GM21360 (cell line): ENCODE results near the gene SPATA31A6.
"Not testable (repeated sequence)": the region's sequence is repeated elsewhere in the genome, so short reads cannot be mapped to it uniquely, and the experiment has no call there.

Experiments
- ATAC-seq: cut with Tn5 transposase; IDR thresholded peaks from one replicate; pipeline ENCODE4 v1.9.1; 2021; ENCODE audit warnings: mild to moderate bottlenecking, moderate library complexity; ENCODE audit not compliant: unreplicated experiment

Gene SPATA31A6

DNA sequence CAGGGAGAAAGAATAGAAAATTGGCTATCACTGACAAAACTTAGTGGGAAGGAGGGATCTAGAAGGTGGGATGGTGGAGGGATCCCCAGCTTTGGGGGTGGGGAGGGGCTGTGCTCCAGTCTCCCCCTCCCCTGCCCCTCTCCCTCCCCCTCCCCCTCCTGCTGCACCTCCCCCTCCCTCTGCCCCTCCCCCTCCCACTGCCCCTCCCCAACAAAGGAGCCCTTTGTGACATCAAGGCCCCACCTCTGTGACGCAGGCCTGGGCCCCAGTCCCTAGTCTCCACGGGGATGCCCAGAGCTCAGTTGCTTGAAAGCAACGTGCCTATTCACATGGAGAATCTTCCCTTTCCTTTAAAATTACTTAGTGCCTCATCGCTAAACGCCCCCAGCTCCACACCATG lies at the start of gene SPATA31A6:
SPATA31A6 (plus strand) TSS at position 301 of the 400 bp plus-strand sequence; CDS start at position 330, 29 bp downstream.
- not testable (repeated sequence) for ATAC-seq

DNA sequence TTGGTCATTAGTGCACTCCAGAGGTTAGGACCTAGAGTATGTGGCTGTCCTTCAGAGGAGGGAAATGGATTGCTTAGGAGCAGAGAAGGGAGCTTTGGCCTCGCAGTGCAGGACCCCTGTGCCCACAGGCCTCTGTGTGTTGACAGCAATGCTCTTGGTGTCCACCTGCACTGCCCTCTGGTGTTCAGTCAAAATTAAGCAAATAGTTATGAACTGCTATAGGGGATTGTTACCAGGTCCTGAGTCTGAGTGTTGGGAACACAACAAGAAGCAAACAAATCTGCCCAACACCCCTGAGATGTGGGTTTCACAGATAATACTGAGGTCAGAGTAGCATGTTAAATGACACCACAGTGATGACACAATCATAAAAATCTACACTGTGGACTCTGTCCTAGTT lies 23.2 kb upstream of the SPATA31A6 start:
- ATAC-seq = not testable (repeated sequence)

DNA sequence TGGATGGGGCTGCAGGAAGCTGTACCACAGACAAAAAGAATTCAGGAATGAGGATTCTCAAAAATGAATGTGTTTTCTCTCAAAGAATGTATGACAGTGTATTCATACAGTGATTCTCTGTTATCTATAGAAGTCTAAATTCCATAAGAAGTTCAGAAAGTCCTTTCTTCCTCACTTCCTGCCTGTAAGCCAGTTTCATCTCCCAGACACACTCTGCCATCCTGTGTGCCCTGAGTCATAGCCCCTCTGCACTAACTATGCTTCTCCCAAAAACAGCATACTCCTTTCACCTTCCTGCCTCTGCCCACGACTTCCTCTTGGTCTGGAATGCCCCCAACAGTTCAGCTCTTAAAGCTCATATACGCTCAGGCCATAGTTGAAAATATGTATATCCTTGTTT lies 36.4 kb downstream of the SPATA31A6 start:
- not testable (repeated sequence) for ATAC-seq

DNA sequence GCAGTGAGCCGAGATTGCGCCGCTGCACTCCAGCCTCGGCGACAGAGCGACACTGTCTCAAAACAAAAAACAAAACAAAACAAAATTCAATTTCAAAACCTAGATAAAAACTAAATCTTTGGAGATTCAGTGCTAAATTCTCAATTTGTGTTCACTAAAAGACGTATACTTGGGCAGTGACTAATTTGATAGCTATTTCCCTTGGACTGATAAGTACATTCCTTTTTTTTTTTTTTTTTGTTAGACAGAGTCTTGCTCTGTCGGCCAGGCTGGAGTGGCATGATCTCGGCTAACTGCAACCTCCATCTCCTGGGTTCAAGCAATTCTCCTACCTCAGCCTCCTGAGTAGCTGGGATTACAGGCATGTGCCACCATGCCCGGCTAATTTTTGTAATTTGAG lies 39.8 kb downstream of the SPATA31A6 start:
- ATAC-seq = not testable (repeated sequence)

DNA sequence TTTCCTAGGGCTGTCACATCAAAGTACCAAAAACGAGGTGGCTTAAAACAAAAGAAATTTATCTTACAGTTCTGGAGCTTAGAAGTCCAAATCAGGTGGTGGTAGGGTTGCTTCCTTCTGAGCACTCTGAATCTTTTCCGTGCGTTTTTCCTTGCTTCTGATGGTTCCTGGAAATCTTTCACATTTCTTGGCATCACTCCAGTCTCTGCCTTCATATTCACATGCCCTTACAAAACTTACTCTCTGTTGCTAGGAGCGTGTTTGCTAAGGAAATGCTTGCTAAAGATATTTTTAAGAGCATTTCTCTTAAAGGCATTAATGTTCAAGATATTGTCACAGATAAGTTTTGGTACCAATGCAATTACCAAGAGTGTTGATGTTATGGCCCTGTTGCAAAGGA lies 49.6 kb downstream of the SPATA31A6 start:
- not testable (repeated sequence) for ATAC-seq

DNA sequence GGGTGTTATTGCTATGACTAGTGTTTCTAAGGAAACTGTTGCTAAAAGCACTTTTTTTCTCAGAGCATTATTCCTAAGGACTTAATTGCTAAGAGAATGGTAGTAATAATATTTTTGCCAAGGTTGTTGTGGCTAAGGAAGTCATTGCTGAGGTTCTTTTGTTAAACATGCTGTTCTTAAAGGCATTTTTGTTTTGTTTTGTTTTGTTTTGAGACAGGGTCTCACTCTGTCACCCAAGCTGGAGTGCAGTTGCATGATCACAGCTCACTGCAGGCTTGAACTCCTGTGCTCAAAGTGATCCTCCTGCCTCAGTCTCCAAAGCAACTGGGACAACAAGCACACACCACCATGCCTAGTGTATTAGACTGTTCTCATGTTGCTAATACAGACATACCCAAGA lies 51.2 kb downstream of the SPATA31A6 start:
- ATAC-seq = not testable (repeated sequence)

DNA sequence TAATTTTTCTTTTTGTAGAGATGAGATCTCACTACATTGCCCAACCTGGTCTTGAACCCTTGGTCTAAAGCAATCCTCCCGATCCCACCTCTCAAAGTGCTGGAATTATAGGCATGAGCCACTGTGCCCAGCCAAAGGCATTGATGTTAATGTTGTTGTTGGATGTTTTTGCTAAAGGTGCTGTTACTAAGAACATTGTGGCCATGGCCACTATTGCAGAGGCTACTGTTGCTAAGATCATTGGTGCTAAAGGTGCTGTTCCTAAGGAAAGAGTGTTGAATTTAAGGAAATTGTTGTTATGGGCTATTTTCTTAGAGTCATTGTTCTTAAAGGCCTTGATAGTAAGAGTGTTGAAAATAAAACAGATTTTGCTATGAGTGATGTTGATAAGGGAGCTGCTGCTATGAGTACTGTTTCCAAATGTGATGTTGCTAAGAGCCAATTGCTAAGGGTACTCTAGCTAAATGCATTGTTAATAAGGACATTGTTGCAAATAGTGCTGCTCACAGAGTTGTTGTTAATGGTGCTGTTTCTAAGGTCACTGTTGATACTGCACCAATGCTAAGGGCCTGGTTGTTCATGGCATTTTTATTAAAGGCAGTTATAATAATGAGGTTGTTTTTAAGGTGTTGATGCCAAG lies 52.0 kb downstream of the SPATA31A6 start:
- not testable (repeated sequence) for ATAC-seq

DNA sequence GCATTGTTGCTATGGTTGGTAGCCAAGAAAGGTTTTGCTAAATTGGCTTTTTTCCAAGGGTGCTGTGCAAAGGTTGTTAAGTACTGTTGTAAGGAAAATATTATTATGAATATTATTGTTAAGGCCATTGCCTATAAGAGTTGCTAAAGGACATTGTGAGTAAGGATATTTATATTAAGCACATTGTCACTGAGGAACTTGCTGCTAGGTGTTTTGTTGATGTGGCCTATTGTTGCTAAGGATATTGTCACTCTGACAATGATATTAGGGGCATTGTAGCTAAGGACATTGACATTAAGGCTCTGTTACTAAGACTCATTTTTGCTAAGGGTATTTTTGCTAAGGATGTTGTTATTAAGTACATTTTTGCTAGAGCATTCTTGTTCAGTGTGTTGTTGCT lies 52.6 kb downstream of the SPATA31A6 start:
- not testable (repeated sequence) for ATAC-seq

DNA sequence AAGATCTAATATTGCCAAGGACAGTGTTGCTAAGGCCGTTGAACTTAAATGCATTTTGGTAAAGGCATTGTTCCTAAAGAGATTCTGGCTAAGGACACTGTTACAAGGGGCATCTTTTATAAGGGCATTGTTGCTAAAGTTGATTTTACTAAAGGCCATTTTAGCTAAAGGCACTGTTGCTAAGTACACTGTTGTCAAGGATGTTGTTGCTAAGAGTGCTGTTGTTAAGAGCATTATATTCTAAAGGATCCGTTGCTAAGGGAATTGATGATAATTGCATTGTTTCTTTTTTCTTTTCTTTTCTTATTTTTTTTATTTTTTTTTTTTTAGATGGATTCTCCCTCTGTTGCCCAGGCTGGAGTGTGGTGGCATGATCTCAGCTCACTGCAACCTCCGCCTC lies 53.9 kb downstream of the SPATA31A6 start:
- not testable (repeated sequence) for ATAC-seq

DNA sequence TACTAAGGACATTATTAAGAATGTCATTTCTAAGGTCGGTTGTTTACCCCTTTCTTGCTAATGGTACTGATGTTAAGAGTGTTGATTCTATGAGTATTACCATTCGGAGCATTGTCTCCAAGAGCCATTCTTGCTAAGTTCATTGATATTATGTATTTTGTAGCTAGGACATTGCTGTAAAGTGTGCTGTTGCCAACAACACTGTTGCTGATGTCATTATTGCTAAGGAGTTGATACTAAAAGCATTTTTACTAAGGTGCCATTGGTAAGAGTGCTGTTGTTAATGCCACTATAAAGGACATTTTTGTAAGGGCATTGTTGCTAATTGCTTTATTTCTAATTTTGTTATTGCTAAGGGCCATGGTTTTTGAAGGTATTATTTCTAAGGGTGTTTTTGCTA lies 55.4 kb downstream of the SPATA31A6 start:
- not testable (repeated sequence) for ATAC-seq
